GM12892 (cell line): ENCODE results near the gene PRLR.
"Not testable (repeated sequence)": the region's sequence is repeated elsewhere in the genome, so short reads cannot be mapped to it uniquely, and the experiment has no call there.

Source experiments
- POLR2A ChIP-seq: IDR thresholded peaks from 2 replicates; pipeline ENCODE4 v1.6.1; 2011; ENCODE audit warnings: low read depth, low read length, control low read depth
- POLR2AphosphoS5 ChIP-seq: IDR thresholded peaks from 2 replicates; pipeline ENCODE4 v1.6.1; 2011; ENCODE audit warnings: low read depth, low read length, control low read depth

DNA sequence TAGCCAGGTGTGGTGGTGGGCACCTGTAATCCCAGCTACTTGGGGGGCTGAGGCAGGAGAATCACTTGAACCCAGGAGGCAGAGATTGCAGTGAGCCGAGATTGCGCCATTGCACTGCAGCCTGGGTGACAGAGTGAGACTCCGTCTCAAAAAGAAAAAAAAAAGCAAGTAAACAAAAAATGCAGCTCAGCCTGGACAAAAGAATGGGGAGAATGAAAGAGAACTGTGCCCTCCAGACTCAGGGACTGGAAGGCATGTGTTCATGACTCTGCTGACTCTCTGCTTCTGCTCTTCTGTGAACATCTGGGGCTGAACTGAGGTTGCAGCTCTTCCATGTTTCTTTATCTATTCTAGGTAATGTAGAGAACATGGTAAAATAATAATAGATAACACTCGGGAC is 194.4 kb downstream of the PRLR start:
- not testable (repeated sequence) for TF ChIP-seq POLR2A, POLR2AphosphoS5
